ENCODE data around the gene TTLL11.

TTLL11 gene

DNA sequence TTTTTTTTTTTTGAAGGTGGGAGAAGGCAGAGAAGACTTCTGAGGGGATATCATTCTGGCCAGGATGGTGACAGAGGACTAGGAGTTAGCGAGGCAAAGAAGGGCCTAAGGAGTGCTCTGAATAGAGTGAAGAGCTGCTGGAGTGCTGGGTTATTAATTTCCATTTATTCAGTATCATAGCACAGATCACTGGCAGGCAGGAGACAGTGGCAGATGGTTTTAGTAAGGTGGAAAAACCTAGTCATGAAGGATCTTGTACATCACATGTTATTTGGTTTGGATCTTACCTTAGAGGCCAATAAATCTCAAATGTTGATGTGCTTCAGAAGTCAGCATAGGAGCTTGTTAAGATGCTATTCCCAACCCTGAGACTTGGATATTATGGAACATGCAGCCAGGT is 165.5 kb downstream of the TTLL11 start:
- TF ChIP-seq, protein P1, sequence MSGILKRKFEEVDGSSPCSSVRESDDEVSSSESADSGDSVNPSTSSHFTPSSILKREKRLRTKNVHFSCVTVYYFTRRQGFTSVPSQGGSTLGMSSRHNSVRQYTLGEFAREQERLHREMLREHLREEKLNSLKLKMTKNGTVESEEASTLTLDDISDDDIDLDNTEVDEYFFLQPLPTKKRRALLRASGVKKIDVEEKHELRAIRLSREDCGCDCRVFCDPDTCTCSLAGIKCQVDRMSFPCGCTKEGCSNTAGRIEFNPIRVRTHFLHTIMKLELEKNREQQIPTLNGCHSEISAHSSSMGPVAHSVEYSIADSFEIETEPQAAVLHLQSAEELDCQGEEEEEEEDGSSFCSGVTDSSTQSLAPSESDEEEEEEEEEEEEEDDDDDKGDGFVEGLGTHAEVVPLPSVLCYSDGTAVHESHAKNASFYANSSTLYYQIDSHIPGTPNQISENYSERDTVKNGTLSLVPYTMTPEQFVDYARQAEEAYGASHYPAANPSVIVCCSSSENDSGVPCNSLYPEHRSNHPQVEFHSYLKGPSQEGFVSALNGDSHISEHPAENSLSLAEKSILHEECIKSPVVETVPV (CRISPR knock-in tag; IDR thresholded peaks at IDR 0.05) = no peak
- TF ChIP-seq ISL1 (CRISPR knock-in tag; IDR thresholded peaks at IDR 0.05) (no peak), GLIS3 (CRISPR knock-in tag; IDR thresholded peaks at IDR 0.05) (no peak), TOX (CRISPR knock-in tag; IDR thresholded peaks at IDR 0.05; ENCODE audit: borderline replicate concordance) (no peak), ZFP30 (CRISPR knock-in tag; IDR thresholded peaks at IDR 0.05) (no peak), BACH2 (CRISPR knock-in tag; IDR thresholded peaks at IDR 0.05; ENCODE audit: borderline replicate concordance) (no peak)
- TF ChIP-seq, protein P2, sequence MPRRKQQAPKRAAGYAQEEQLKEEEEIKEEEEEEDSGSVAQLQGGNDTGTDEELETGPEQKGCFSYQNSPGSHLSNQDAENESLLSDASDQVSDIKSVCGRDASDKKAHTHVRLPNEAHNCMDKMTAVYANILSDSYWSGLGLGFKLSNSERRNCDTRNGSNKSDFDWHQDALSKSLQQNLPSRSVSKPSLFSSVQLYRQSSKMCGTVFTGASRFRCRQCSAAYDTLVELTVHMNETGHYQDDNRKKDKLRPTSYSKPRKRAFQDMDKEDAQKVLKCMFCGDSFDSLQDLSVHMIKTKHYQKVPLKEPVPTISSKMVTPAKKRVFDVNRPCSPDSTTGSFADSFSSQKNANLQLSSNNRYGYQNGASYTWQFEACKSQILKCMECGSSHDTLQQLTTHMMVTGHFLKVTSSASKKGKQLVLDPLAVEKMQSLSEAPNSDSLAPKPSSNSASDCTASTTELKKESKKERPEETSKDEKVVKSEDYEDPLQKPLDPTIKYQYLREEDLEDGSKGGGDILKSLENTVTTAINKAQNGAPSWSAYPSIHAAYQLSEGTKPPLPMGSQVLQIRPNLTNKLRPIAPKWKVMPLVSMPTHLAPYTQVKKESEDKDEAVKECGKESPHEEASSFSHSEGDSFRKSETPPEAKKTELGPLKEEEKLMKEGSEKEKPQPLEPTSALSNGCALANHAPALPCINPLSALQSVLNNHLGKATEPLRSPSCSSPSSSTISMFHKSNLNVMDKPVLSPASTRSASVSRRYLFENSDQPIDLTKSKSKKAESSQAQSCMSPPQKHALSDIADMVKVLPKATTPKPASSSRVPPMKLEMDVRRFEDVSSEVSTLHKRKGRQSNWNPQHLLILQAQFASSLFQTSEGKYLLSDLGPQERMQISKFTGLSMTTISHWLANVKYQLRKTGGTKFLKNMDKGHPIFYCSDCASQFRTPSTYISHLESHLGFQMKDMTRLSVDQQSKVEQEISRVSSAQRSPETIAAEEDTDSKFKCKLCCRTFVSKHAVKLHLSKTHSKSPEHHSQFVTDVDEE (CRISPR knock-in tag; IDR thresholded peaks at IDR 0.05) = no peak
- TF ChIP-seq, protein P3, sequence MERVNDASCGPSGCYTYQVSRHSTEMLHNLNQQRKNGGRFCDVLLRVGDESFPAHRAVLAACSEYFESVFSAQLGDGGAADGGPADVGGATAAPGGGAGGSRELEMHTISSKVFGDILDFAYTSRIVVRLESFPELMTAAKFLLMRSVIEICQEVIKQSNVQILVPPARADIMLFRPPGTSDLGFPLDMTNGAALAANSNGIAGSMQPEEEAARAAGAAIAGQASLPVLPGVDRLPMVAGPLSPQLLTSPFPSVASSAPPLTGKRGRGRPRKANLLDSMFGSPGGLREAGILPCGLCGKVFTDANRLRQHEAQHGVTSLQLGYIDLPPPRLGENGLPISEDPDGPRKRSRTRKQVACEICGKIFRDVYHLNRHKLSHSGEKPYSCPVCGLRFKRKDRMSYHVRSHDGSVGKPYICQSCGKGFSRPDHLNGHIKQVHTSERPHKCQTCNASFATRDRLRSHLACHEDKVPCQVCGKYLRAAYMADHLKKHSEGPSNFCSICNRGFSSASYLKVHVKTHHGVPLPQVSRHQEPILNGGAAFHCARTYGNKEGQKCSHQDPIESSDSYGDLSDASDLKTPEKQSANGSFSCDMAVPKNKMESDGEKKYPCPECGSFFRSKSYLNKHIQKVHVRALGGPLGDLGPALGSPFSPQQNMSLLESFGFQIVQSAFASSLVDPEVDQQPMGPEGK (CRISPR knock-in tag; IDR thresholded peaks at IDR 0.05; ENCODE audit: borderline replicate concordance) = no peak
- TF ChIP-seq, protein P4, sequence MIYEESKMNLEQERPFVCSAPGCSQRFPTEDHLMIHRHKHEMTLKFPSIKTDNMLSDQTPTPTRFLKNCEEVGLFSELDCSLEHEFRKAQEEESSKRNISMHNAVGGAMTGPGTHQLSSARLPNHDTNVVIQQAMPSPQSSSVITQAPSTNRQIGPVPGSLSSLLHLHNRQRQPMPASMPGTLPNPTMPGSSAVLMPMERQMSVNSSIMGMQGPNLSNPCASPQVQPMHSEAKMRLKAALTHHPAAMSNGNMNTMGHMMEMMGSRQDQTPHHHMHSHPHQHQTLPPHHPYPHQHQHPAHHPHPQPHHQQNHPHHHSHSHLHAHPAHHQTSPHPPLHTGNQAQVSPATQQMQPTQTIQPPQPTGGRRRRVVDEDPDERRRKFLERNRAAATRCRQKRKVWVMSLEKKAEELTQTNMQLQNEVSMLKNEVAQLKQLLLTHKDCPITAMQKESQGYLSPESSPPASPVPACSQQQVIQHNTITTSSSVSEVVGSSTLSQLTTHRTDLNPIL (CRISPR knock-in tag; IDR thresholded peaks at IDR 0.05; ENCODE audit: low read depth) = no peak
- no peak for ATAC-seq

DNA sequence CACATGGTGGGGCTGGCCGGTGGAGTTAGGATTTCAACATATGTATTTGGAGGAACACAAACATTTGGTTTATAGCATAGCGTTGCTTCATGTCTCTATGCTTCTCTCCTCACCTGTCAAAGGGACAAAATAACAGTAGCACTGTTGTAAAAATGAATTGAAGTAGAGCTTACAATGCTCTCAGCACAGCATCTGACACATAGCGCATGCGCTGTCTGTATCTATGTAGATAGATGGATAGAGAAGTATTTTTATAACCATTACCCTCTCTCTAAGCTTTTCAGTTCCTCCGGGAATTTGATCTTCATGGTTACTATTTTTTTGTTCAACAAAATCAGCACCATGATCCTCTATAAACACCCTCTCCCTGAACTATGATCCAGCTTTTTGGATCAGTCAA is 166.0 kb downstream of the TTLL11 start:
- ATAC-seq = no peak
- no peak for TF ChIP-seq ZNF565 (CRISPR knock-in tag; conservative IDR thresholded peaks at IDR 0.05; ENCODE audit: low read depth)
- no peak for TF ChIP-seq ZNF70 (CRISPR knock-in tag; IDR thresholded peaks at IDR 0.05)

DNA sequence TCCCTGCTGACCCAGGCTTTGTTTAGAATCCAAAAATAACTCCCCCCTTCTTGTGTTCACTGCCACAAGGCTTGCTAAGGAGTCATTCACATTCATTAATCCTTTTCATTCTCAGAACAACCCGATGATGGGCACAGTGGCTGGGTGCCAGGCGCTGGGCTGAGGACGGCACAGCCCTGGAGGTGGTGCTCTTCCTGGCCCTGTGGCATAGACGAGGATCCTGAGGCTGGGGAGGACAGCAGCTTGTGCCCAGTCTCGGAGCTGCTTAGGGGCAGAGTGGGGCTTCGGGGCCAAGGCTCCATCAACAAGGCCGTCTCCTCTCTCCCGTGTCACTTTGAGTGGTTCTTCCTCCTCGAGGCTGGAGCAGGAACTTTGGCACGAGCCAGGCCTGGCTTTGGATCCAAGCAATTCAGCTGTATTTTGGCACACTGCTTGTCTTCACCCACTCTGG is 166.7 kb downstream of the TTLL11 start:
- ATAC-seq = no peak
- TF ChIP-seq, protein P2 (CRISPR knock-in tag; IDR thresholded peaks at IDR 0.05) = no peak
- TF ChIP-seq SNAI2 (CRISPR knock-in tag; IDR thresholded peaks at IDR 0.05) (no peak), ZNF565 (CRISPR knock-in tag; conservative IDR thresholded peaks at IDR 0.05; ENCODE audit: low read depth) (no peak), ZC3H10 (CRISPR knock-in tag; IDR thresholded peaks at IDR 0.05) (no peak), TCF4 (CRISPR knock-in tag; IDR thresholded peaks at IDR 0.05; ENCODE audit: borderline replicate concordance) (no peak), ISL1 (CRISPR knock-in tag; IDR thresholded peaks at IDR 0.05) (no peak)

DNA sequence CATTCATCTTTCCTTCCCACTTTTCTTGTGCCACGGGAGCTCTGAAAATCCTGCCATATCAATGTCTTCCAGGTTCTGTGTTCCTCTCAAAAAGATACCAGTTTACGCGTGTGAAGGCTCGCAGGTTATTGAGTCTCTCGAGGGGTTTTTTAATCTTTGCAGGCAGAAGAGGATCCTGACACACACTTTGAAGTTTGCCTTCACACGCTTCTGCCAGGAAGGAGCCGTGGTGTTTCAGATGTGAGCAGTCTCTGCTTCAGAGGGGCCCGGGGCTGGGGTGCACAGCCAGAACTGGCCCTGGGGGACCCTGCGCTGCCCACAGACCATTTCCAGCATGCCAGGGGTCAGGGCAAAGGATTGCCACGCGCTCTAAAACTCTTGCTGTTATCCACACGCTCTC is 167.2 kb downstream of the TTLL11 start:
- ATAC-seq = no peak
- TF ChIP-seq GLIS3 (CRISPR knock-in tag; IDR thresholded peaks at IDR 0.05) (no peak), ISL1 (CRISPR knock-in tag; IDR thresholded peaks at IDR 0.05) (no peak), ESRRG (CRISPR knock-in tag; IDR thresholded peaks at IDR 0.05) (no peak)

DNA sequence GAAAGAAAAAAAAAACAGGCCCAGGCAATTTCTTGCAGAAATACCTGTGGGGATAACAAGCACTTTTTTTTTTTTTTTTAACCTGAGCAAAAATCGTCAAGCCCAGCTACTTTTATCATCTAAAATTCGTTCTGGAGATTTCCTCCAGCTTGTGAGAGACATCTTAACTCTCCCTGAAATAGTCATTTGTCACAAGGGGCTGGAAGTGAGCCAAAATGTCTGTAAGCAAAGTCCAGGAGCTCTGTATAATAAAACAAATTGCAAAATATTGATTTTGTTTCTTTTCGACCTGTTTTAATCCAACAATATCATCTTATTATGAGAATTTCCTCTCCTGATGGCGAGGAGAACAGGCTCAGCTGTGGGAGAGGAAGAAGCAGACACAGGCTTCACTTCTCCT is 168.4 kb downstream of the TTLL11 start:
- TF ChIP-seq ISL1 (CRISPR knock-in tag; IDR thresholded peaks at IDR 0.05) = no peak
- TF ChIP-seq, protein P1 (CRISPR knock-in tag; IDR thresholded peaks at IDR 0.05) = no peak
- ATAC-seq = no peak

All from SK-N-SH treated with all-trans-retinoic acid at 6 μM for 48 hours (cell line).